GM21717 (cell line): ENCODE results near the gene RRH.

Experiments used
- ATAC-seq: cut with Tn5 transposase; IDR thresholded peaks from one replicate; pipeline ENCODE4 v1.9.1; 2021; ENCODE audit warnings: mild to moderate bottlenecking, moderate library complexity; ENCODE audit not compliant: unreplicated experiment

The RRH gene

GRCh38 chr4:109879636-109880314 lies 52.0 kb downstream of the RRH start:
- no peak for ATAC-seq

- ATAC-seq: no peak
Observed at GRCh38 chr4:109886303-109886702, 58.5 kb downstream of the RRH start.

- ATAC-seq: no peak
Observed at GRCh38 chr4:109887071-109887470, 59.3 kb downstream of the RRH start.

- no peak for ATAC-seq
Observed at GRCh38 chr4:109890076-109890475, 62.3 kb downstream of the RRH start.
